Stimulated activated naive CD4-positive, alpha-beta T cell treated with Interleukin-2 at 50 U/mL for 16 hours (primary cell): ENCODE data around the gene GPR18.

Experiments used
- DNase-seq: peaks from one replicate; lab custom pipeline; 2025; lab: John Stamatoyannopoulos, UW

Gene GPR18

DNA sequence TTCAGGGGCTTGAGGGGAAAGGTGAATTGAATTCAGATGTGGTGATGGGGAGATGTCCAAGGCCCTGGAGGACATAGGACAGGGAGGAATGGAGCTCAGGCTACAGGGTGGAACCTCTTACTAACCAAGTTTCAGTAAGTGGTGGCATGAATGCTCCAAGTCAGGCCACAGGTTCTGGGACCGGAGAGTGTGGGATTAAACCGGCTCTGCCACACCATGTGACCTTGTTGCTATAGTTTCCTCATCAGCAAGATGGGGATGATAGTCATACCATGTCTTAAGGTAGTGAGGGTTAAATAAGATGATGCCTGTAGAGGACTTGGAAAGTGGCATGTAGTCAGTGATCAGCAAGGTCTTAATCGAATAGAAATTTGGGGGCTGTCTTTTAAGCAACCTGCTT lies 32.7 kb upstream of the GPR18 start:
- DNase-seq, result no peak

DNA sequence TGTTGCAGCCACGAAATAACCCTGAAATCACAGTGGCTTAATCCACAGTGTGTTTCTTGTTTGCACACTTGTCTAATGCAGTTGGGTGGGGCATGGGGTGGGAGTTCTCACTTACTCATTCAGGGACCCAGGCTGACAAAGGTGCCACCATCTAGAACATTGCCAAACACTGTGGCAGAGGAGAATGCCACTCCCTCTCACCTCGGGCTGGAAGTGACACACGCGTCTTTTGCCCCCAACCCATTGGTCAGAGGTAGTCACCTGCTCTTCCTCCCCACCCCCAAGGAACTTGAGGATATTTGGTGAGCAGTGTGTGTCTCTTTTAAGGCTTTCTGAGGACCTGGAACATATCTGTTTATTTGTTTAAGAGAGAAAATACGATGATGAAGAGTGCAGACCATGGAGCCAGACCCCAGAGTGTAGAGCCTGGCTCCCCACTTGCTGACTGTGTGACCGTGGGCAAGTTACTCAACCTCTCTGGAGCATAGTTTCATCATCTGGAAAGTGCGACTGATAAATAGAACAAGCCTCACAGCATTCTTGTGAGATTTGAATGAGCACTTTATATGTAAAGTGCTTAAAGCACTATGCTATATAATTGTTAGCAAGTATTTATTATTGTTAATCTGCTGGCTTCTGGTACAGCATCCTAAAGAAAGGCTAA lies 31.6 kb upstream of the GPR18 start:
- DNase-seq, result peak; percentile 57

DNA sequence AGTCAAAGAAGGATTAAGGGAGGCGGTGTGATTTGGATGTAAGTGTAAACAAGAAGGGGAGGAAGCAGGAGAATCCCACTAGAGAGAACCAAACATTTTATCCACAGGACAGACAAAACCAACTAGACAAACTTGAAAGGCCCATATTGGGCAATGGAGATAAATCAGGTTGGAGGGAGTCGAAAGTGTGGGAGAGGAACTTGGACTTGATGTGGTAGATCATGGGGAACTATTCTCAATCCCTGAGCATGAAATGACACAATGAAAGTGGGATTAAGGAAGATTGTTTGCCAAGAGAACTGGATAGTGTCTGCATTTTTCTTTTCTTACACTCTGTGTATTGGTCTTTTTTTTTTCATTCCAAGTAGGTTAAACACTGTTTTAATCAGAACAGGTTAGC lies 31.1 kb upstream of the GPR18 start:
- DNase-seq, result no peak

DNA sequence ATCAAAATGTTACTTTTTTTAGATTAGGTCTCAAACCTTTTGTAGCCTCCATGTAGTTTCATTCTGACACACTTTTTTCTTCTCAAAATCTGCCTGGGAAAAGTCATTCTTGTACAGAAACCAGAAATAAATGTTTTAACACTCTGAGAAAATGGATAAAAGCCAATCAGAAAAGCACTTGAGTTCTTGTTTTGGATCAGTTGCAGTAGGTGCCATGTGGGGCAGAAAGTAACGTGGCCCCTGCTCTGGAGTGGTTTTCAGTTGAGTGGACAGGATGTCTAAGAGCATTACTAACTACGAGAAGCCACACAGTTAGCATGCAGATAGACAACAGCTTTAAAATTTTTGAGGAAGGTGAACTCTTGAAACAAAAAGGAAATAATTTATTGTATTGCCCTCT lies 29.9 kb upstream of the GPR18 start:
- peak; percentile 53 for DNase-seq

DNA sequence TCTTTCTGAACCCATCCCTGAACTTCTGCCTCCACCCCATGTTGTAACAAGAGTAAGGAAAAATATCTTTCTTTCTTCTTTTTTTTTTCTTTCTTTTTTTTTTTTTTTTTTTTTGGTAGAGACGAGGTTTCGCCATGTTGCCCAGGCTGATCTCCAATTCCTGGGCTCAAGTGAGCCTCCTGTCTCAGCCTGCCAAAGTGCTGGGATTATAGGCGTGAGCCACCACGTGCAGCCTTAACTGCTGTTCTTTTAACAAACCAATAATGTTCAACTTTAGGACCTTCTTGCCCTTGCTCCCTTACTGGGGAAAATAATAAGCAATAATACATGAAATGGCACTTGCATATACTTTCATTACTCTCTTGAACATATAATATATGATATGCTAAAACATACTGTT lies 29.4 kb upstream of the GPR18 start:
- DNase-seq, result no peak

DNA sequence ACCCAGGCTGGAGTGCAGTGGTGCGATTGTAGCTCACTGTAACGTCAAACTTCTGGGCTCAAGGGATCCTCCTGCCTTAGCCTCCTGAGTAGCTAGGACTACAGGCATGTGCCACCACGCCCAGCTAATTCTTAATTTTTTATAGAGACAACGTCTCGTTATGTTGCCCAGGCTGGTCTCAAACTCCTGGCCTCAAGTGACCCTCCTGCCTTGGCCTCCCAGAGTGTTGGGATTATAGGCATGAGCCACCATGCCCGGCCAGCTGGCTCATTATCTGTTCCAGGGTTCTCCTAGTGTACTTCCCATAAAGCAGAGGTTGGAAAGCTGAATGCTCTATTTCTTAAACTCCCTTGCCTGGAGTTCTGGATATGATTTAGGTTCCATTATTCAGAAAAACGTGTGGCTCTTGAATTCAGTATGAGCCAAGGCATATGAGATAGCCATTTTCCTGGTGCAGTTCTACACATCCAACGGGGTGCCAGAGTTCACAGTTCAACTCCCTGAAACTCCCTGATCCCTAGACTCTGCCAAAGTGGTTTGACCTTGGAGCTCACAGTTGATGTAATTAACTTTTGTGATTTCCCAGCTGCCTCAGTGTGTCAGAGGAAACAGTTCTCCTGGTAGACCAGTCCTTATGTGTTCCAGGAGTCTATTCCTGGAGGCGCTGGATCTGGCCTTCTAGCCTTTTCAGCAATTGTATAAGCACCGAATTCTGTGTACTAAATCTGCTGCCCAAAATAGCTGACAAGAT lies 27.4 kb upstream of the GPR18 start:
- no peak for DNase-seq

DNA sequence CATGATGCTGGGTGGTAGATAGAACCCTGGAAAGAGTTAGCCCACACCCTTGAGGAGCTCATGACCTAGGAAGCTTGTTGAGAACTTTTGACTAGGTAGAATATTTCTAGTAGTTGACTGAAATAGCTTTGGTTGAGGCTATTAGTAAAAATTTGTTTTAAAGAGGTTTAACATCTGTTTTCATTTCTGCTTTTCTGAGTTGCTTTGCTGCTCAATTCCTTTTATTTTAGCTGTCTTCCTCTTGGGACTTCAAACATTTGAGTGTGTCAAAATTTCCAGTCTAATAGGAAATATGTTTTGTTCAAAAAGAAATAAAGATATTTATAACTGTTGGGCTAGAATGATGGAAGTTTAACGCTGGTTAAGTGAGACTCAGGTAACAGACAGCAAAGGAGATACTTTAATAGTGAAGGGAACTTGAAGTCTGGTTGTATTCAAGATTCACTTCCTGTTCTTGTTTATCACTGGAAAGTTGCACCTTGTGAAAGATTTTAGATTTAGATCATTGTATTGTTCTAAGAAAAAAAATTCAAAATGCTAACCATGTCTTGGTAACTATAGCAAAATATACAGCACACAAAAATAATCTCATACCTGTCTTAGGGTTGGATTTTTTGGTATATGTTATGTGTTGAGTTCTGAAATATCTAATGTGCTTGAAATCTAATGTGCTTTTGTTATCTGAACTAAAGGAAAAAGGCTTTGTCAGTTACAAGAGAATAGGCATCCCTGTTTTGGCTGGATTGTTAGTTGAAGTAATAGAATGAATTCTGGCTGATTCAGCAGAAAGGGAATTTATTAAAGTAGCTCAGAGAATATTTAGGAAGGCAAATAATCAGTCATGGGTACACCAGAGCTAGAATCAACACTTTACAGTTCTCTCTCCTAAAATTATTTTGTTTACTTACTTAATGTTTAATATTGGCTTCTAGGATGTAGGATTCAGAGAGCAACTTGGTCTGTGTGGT lies 24.4 kb upstream of the GPR18 start:
- no peak for DNase-seq

DNA sequence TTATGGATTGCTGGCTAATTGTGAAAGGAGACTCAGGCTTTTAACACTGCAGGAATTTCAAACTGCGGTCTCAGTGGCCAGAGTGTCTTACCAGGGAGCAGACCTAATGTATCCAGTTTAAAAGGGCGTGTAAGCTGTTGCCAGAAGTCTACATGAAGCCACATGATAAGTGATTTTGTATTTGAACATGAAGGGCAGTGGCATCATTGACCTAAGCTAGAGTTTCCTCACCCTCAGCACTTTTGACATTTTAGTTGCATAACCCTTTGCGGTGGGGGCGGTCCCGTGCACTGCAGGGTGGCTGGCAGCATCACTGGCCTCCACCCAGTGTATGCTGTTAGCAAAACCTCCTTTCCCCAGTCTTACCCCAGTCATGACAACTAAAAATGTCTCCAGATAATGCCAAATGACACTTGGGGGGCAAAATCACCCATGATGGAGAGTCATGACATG lies 23.7 kb upstream of the GPR18 start:
- peak; percentile 33 for DNase-seq

DNA sequence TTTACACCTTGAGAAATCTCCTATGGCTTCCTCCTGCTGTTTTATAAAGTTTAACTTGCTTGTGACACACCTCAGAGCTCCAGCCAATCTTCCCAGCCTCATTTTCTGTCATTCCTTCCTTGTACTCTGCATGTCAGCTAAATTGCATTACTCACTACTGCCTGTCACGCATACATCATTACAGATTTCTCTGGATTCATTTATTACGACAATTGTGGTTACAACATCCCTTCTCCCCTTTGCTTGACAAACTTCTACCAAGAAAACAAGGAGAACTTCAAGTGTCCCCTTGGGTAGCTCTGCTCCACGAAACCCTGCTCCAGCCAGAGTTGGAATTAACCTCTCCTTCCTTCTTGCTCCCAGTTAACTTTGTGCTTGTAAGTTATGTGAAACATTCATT lies 22.0 kb upstream of the GPR18 start:
- no peak for DNase-seq

DNA sequence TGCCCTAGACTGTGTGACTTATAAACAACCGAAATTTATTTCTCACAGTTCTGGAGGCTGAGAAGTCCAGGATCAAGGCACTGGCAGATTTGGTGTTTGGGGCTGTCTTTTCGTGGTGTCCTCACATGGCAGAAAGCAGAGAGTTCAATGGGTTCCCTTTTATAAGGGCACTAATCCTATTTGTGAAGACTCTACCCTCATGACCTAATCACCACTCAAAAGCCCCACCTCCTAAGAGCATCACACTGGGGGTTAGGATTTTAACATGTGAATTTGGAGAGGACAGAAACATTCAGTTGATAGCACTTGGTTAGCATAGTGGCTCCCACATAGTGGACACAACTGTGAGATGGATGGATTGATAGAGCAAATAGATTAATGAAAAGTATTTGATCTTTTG lies 21.5 kb upstream of the GPR18 start:
- DNase-seq, result no peak

DNA sequence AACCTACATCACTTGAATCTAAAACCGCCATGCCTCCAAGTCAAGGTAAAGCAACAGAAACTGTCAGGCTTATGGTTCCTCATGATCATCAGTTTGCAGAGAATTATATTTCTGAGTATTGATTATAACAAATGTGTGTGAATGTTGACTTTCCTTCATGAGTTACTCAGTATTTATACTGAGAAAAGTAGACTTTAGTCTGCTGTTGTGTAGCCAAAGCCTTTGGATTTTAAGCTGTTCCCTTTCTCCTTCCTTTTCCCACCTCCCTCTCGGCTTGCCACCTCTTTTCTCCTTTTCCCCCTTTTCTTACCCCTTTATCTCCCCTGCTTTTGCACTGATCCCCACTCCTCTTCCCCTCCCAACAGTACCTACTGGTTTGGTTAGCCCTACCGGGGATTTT lies 20.7 kb upstream of the GPR18 start:
- no peak for DNase-seq

DNA sequence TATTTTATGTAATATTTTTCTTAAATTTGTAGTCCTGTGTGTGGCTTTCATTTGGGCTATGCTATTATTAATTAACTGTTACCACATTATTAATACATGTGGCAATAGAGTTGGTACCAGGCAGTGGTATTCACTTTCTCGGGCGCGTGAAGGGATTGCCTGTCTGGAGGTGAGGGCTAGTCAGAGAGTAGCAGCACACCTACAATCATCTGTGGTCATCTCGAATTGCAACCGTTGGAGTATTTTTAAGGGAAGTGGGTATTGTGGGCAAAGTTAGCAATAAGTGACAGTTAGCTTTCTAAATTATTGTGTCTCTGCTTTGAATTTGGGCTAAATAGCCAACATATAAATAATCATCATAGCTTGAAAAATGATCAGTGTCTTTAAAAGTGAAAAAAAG lies 20.0 kb upstream of the GPR18 start:
- DNase-seq, result no peak

DNA sequence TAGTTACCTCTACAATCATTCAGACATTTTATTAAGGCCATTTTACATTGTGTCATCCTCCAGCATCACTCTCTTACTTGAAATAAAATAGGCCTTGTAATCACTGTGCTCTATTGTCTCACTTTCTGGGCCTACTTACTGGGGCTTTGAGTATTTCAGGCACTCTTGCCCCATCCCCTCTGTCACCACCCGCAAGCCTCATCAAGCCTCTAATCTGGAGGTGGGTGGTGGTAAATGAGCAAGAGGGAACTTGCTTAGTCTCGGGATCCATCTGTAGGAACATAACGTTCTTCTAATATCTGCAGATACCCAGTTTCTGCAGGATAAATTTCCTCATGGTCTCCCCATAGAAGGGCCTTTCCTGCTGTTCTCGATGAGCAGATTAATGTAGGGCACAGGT lies 19.4 kb upstream of the GPR18 start:
- DNase-seq, result no peak

DNA sequence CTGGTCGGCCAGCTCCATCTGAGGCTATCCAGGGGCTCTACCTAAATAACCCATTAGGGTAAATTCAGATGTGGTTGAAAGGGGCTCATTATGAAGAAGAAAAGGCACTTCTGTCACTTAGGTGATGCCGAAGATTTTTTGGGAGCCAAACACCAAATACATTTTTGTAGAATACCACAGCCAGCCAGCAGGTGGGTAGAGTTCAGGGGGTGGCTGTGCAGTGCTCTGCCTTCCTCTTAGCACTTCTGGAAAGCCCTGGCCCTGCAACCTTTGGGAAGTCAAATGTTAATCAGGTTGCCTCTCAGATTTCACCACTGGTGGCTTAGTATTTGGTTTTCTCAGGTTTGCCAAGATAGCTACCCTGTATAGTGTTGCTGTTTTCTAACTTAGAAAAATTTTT lies 18.5 kb upstream of the GPR18 start:
- DNase-seq, result no peak

DNA sequence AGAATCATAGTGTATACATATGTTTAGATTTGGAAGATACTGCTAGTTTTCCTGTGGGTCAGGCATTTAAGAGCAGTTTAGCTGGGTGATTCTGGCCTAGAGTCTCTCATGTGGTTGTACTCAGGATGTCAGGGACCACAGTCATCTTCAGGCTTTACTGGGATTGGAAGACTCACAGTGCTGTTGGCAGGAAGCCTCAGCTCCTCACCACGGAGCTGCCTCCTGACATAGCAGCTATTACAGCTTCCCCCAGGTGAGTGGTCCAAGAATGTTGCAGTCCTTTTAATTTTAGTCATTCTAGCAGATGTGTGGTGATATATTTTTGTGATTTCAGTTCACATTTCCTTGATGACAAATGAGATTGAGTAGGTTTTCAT lies 16.9 kb upstream of the GPR18 start:
- DNase-seq, result peak; percentile 25

DNA sequence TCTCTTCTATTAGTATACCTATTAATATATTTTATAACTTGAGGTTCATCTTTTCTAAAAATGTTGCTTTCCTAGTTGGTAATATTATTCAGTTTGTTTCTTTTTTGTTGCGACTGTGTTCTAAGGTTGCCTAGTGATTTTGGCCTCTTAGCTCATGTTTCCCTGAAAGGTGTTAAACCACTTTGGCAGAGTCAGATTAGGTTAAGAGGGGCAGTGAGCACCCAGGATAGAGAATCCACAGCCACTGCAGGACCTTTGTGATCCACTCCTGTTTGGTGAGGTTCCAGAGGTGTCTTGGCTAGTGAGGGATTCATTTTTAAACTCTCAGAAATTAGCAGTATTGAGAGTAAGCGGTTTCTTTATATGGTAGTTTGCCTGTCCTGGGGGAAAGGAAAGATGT lies 14.9 kb upstream of the GPR18 start:
- DNase-seq, result no peak

DNA sequence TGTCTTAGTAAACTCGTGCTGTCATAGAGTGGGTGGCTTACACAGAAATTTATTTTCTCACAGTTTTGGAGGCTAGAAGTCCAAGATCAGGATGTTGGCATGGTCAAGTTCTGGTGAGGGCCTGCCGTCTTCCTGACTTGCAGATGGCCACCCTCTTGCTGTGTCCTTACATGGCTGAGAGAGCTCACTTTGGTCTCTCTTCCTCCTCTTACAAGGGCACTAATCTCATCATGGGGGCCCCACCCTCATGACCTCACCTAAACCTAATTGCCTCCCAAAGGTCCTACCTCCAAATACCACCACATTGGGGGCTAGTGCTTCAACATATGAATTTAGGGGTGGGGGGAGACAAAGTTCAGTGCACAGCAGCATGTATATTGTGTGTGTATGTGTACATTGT lies 14.3 kb upstream of the GPR18 start:
- DNase-seq, result no peak

DNA sequence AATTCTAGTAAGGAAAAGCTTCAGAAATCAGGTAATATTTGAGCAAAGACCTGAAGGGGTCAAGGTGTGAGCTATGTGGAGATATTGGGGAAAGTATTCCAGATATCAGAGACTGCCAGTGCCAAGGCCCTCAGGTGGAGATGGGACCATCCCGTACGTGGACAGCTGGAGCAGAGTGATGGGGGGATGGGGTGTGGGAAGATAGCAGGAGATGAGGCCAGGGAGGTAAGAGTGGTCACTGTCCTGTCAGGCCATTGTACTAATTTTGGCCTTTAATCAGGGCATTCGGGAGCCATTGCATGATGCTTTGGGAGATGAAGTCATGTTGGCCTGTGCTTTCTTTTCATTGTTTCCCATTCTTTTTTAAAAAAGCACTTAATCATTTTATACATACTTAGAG lies 13.1 kb upstream of the GPR18 start:
- no peak for DNase-seq

DNA sequence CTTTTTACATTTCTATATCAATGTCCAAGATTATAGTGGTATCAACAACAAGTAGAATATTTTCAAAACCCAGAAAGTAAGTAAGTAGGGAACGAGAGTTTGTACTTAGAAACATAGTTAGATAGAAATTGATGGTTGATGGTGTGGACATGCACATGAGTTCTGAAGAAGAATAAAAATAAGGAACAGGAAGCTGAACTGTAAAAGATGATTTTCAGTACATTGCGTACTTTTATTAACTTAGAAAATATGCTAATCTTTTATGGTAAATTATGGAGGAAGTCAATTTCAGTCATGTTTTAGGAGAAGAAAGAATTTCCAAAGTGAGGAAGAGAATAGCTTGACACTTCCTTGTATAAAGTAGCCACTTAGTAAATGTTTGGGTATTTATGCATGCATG lies 12.3 kb upstream of the GPR18 start:
- DNase-seq, result no peak

DNA sequence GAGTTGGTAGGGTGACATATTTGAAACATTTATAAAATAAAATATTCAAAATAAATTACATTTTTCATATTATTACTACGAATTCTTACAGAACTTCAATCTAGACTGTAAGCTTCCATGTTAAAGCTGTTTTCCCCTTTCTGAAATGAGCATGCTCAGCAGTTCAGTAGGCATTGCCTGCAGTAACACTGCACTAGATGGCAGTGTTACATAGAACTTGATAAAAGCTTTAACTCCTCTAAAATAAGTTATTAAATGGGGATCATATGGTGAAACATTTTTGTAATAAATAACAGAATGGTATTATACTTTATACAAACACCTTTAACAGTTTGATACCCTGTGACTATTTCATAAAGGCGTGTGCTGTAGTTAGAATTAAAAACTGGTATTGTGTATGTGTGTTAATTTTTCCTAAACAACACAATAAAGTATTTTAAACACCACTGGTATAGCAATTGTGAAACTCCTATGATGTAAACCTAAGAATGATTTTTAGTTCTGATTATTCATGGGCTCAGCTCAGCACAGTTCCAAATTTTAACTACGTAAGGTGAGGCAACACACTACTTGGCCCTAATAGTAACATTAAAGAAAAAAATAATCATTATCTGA lies 11.6 kb upstream of the GPR18 start:
- no peak for DNase-seq

DNA sequence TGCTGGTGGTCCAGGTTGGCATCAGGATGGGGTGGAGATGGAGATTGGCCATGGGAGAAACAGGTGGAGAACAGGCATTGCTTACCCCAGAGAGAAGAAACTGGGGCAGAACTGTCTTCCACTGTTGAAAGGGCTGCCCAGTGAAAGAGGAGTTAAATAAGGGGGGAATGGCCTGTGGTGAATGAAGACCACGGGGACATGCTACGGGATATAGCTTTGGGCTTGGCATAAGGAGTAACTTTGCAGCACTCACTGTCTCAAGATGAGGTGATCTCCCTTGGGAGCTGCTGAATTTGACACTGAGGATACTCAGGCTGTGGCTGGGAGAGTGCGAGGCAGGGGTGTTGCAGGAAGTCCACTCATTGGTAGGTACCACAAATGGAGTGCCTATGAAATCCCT lies 10.6 kb upstream of the GPR18 start:
- DNase-seq, result no peak

DNA sequence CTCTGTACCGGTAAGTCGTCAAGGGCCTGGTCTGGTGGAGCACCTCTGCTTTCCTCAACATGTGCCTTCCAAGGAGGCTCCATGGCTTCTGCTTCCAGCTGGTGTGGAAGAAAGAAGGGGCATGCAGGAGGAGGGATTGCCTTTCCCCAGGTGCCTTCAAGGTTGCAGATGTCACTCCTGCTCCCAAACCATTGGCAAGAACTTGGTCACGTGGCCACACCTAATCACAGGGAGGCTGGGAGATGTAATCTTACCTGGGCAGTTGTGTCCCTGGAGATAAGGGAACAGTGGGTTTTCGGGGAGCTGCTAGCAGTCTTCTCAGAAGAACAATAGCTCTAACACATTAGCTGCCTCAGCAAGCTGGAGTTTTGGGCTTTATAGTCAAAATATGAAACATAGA lies 9.7 kb upstream of the GPR18 start:
- DNase-seq, result no peak
